K562 (cell line): ENCODE results near the gene SUFU. TPM values are rescaled to one million over a fixed set of nuclear protein-coding genes. Genes with fewer than 3 reads are reported as not detected.

Experiments used
- ATAC-seq: fragments of 200-7000 bp; cut with Tn5 transposase; 3 replicates; pipeline ENCODE4 v1.9.1; 2020; ENCODE audit warnings: moderate library complexity
- BruUV-seq: library from RNA; stranded (reverse); fragments of 400-500 nt; replicated peaks from 2 replicates; lab custom pipeline; 2021; lab: Mats Ljungman, UMichigan
- CTCF ChIA-PET: fragments of 300-600 bp; formaldehyde crosslinking; extraction: SDS; loops from one replicate; lab custom pipeline; 2021; ENCODE audit warnings: low intra/inter-chr PET ratio; lab: Yijun Ruan, JAX
- POLR2A ChIA-PET: fragments of 300-600, 350-650 bp; sonication (Branson Sonifier 250); formaldehyde crosslinking; extraction: SDS; loops from one replicate; lab custom pipeline; 2021; ENCODE audit warnings: antibody characterized with exemption, inconsistent platforms; lab: Yijun Ruan, JAX
- DNase-seq, 4 experiments: peaks; one replicate each; pipeline versions ENCODE4 v3.0.0 to v3.0.0-alpha.2; 2011 to 2018; ENCODE audit warnings: low spot score in 3 of 4, mixed read lengths in 3 of 4; ENCODE audit errors: extremely low read depth in 1 of 4
- FAIRE-seq: peaks from 2 replicates; lab custom pipeline; 2011; peaks lifted over from hg19 to GRCh38; lab: Jason Lieb, UNC
- H2AFZ ChIP-seq: 2 replicates; pipeline ENCODE4 v1.6.0; 2011; ENCODE audit warnings: low read depth, low read length, control low read depth, inconsistent platforms
- H3K27ac ChIP-seq: fragments of 200-600 bp; 3 replicates; pipeline ENCODE4 v1.8.0; 2011; ENCODE audit warnings: low read depth, mild to moderate bottlenecking, control low read depth, inconsistent platforms, low read length, moderate library complexity, mixed read lengths; ENCODE audit errors: extremely low read depth
- H3K27me3 ChIP-seq, 2 experiments: fragments of 300-600 bp in 1 of 2; 2 replicates in 1 of 2; 3 replicates in 1 of 2; pipeline versions ENCODE4 v1.6.0 to v1.8.0; 2011; ENCODE audit warnings: inconsistent platforms in 2 of 2, low read length in 2 of 2, mild to moderate bottlenecking in 1 of 2, mixed read lengths in 1 of 2, moderate library complexity in 1 of 2; ENCODE audit not compliant: control insufficient read depth in 2 of 2, insufficient read depth in 2 of 2
- H3K36me3 ChIP-seq: fragments of 300-600 bp; 3 replicates; pipeline ENCODE4 v1.8.0; 2011; ENCODE audit warnings: mild to moderate bottlenecking, low read length, inconsistent platforms; ENCODE audit not compliant: control insufficient read depth, insufficient read depth
- H3K4me1 ChIP-seq, 2 experiments: fragments of 200-600 bp in 1 of 2; replicated peaks in 1 of 2; 2 replicates in 1 of 2; 3 replicates in 1 of 2; pipeline versions ENCODE4 v1.5.1 to v1.8.0; 2011; ENCODE audit warnings: inconsistent platforms in 2 of 2, low read length in 2 of 2, mild to moderate bottlenecking in 1 of 2, mixed read lengths in 1 of 2, moderate library complexity in 1 of 2; ENCODE audit not compliant: control insufficient read depth in 2 of 2, insufficient read depth in 2 of 2
- H3K4me2 ChIP-seq: 2 replicates; pipeline ENCODE4 v1.6.1; 2011; ENCODE audit warnings: low read length, control low read depth, inconsistent platforms, mixed read lengths; ENCODE audit not compliant: insufficient read depth
- H3K4me3 ChIP-seq: fragments of 200-600 bp; sonication (generic), shearing (Covaris generic); 2 replicates; pipeline ENCODE4 v1.5.1; 2016; ENCODE audit warnings: control low read depth, inconsistent platforms
- H3K79me2 ChIP-seq: fragments of 200-600 bp; 3 replicates; pipeline ENCODE4 v1.8.0; 2011; ENCODE audit warnings: low read length, inconsistent platforms; ENCODE audit not compliant: control insufficient read depth, insufficient read depth
- H3K9ac ChIP-seq, 2 experiments: 2 replicates each; pipeline versions ENCODE4 v1.6.0 to v1.6.1; 2011; ENCODE audit warnings: low read depth in 2 of 2, low read length in 2 of 2, control low read depth in 1 of 2, inconsistent platforms in 1 of 2, mild to moderate bottlenecking in 1 of 2, mixed read lengths in 1 of 2; ENCODE audit not compliant: insufficient read depth in 1 of 2
- H3K9me1 ChIP-seq: one replicate; pipeline ENCODE4 v1.6.0; 2011; ENCODE audit warnings: inconsistent platforms, mild to moderate bottlenecking, low read length, moderate library complexity; ENCODE audit not compliant: control insufficient read depth, insufficient read depth
- H3K9me3 ChIP-seq: replicated peaks from 2 replicates; pipeline ENCODE4 v1.5.1; 2011; ENCODE audit warnings: low read depth, low read length, inconsistent platforms; ENCODE audit not compliant: control insufficient read depth, insufficient read depth
- H4K20me1 ChIP-seq: replicated peaks from 2 replicates; pipeline ENCODE4 v1.6.1; 2011; ENCODE audit warnings: low read length, inconsistent platforms, mixed read lengths; ENCODE audit not compliant: control insufficient read depth, insufficient read depth
- ARID3A ChIP-seq: IDR thresholded peaks from 2 replicates; pipeline ENCODE4 v1.6.1; 2012; ENCODE audit warnings: low read depth, low read length, improper control_type of control experiment, borderline replicate concordance
- CC2D1A ChIP-seq: fragments of 450-650 bp; IDR thresholded peaks from 2 replicates; pipeline ENCODE4 v1.6.1; 2017; ENCODE audit warnings: mild to moderate bottlenecking
- CGGBP1 ChIP-seq: fragments of 250-450 bp; sonication (Bioruptor Pico); IDR thresholded peaks from 2 replicates; pipeline ENCODE4 v1.9.0; 2021; ENCODE audit warnings: mild to moderate bottlenecking
- DACH1 ChIP-seq: fragments of 450-650 bp; IDR thresholded peaks from 2 replicates; pipeline ENCODE4 v1.6.1; 2018; ENCODE audit not compliant: partially characterized antibody
- DPF2 ChIP-seq: fragments of 450-650 bp; IDR thresholded peaks from 2 replicates; pipeline ENCODE4 v1.6.1; 2016
- HMGN3 ChIP-seq: IDR thresholded peaks from 2 replicates; pipeline ENCODE4 v1.6.1; 2011; ENCODE audit warnings: borderline replicate concordance, low read depth, mild to moderate bottlenecking, mixed read lengths, low read length; ENCODE audit not compliant: insufficient read length; ENCODE audit errors: extremely low read depth
- HNRNPLL ChIP-seq: fragments of 200-400 bp; formaldehyde crosslinking; IDR thresholded peaks from 2 replicates; pipeline ENCODE4 v1.6.1; 2017; ENCODE audit warnings: low read length, low read depth, mild to moderate bottlenecking; ENCODE audit not compliant: poor library complexity, severe bottlenecking
- ILF3 ChIP-seq: fragments of 450-650 bp; IDR thresholded peaks from 2 replicates; pipeline ENCODE4 v1.6.1; 2018; ENCODE audit warnings: antibody characterized with exemption, mild to moderate bottlenecking, moderate library complexity, borderline replicate concordance
- MEF2D ChIP-seq: conservative IDR thresholded peaks from 2 replicates; pipeline ENCODE4 v1.6.1; 2016; ENCODE audit warnings: low read depth, missing genetic modification characterization, missing compliant biosample characterization
- POLR3A ChIP-seq: IDR thresholded peaks from 2 replicates; pipeline ENCODE4 v1.6.1; 2011; ENCODE audit warnings: borderline replicate concordance, mild to moderate bottlenecking, moderate library complexity; ENCODE audit not compliant: insufficient read length, insufficient read depth; ENCODE audit errors: extremely low read depth
- RCOR1 ChIP-seq, 2 experiments: IDR thresholded peaks; 2 replicates each; pipeline ENCODE4 v1.6.1; 2012; ENCODE audit warnings: low read depth in 2 of 2, low read length in 2 of 2, borderline replicate concordance in 1 of 2, improper control_type of control experiment in 1 of 2
- RFX7 ChIP-seq: fragments of 250-450 bp; sonication (Bioruptor Pico); IDR thresholded peaks from 2 replicates; pipeline ENCODE4 v1.5.1; 2021; ENCODE audit warnings: mild to moderate bottlenecking
- SREBF2 ChIP-seq: sonication (generic); formaldehyde crosslinking; IDR thresholded peaks from 2 replicates; pipeline ENCODE4 v1.4.0; 2020; ENCODE audit warnings: mild to moderate bottlenecking, missing genetic modification reagents
- TCFL5 ChIP-seq: fragments of 250-450 bp; sonication (Bioruptor Pico); conservative IDR thresholded peaks from 2 replicates; pipeline ENCODE4 v1.6.1; 2021; ENCODE audit warnings: mild to moderate bottlenecking, moderate library complexity, matching md5 sums
- ZBTB7A ChIP-seq: IDR thresholded peaks from 2 replicates; pipeline ENCODE4 v1.6.1; 2011; ENCODE audit warnings: low read depth, mild to moderate bottlenecking, low read length, moderate library complexity, borderline replicate concordance; ENCODE audit not compliant: control insufficient read depth
- ZFX ChIP-seq: sonication (generic); formaldehyde crosslinking; IDR thresholded peaks from 2 replicates; pipeline ENCODE4 v1.8.0; 2022; ENCODE audit warnings: mild to moderate bottlenecking, missing genetic modification reagents, moderate library complexity
- ZNF583 ChIP-seq: fragments of 250-450 bp; sonication (Bioruptor Pico); IDR thresholded peaks from 2 replicates; pipeline ENCODE4 v1.4.0; 2020
- WGBS: fragments of 100-300 bp; shearing (Covaris generic); methylation state at CpG from one replicate; pipeline ENCODE4 v1.1.6; 2016; ENCODE audit warnings: low coverage, mixed read lengths; ENCODE audit not compliant: insufficient coverage; ENCODE audit errors: missing lambda C conversion rate; 5-methylcytosine and 5-hydroxymethylcytosine counted together
- in situ Hi-C: fragments of 300-500 bp; cut with MboI; formaldehyde crosslinking; loops from 4 replicates; pipeline ENCODE4 v1.15.0; 2018; ENCODE audit warnings: inconsistent platforms, mixed read lengths
- intact Hi-C: fragments of 100-400 bp; cut with micrococcal nuclease; formaldehyde crosslinking; loops from 2 replicates; pipeline ENCODE4 v1.14.2; 2022
- polyA plus RNA-seq, 8 experiments: library from polyadenylated mRNA; depleted of rRNA in 4 of 8; stranded (reverse) in 5 of 8; unstranded in 3 of 8; fragments of >200 nt; fragmentation: Nextera tagmentation in 2 of 8; fragmentation: Illumina TruSeq in 1 of 8; extraction: Ambion mirVana in 2 of 8; extraction: Trizol in 1 of 8; gene quantifications; 2 replicates each; pipeline versions ENCODE4 v1.2.1 to v1.2.3, GENCODE V29; 2011 to 2014; ENCODE audit warnings: inconsistent platforms in 1 of 8, missing spikeins in 1 of 8
- total RNA-seq, 7 experiments: library from RNA; depleted of rRNA in 6 of 7; stranded (reverse); fragments of >200 nt in 6 of 7; fragmentation: Illumina TruSeq in 2 of 7; extraction: Trizol in 2 of 7; gene quantifications; 2 replicates each; pipeline versions ENCODE4 v1.2.1 to v1.2.3, GENCODE V29; 2011 to 2021; ENCODE audit warnings: low replicate concordance in 1 of 7
- TF ChIP-seq, protein P1 (sequence below): fragments of 450-650 bp; conservative IDR thresholded peaks from 2 replicates; pipeline ENCODE4 v1.6.1; 2016; ENCODE audit warnings: missing genetic modification characterization, low read depth, mild to moderate bottlenecking, missing compliant biosample characterization, moderate library complexity

The SUFU gene
- total and polyA plus RNA-seq, 9 of the 15 experiments (the other 6 are each of a cell fraction or from before 2014, with no cell fraction given), result 0.59 to 6.3 (median 0.82) TPM

GRCh38 chr10:102553771-102554170 lies 50.0 kb downstream of the SUFU start:
- no peak overlapping the region for H3K4me3 ChIP-seq
- H3K36me3 ChIP-seq, result no peaks in the 10 kb centered on the region
- no peak overlapping the region for H3K9ac ChIP-seq
- intact Hi-C loops, result no loop called here
- H2AFZ ChIP-seq, result no peak overlapping the region
- no peaks in the 10 kb centered on the region for H3K9me3 ChIP-seq
- no peak for FAIRE-seq
- no peak for ATAC-seq
- POLR2A ChIA-PET, result no interaction called here
- no peak for DNase-seq
- no peaks in the 10 kb centered on the region for H3K79me2 ChIP-seq
- WGBS, result 92% methylated on average over 7 of the region's 7 CpGs
- no peaks in the 10 kb centered on the region for H3K4me1 ChIP-seq
- H4K20me1 ChIP-seq, result no peaks in the 10 kb centered on the region; the same call in 1 of the 2 replicates
- no peaks in the 10 kb centered on the region for H3K9me1 ChIP-seq
- in situ Hi-C loops, result no loop called here
- H3K4me2 ChIP-seq, result no peak overlapping the region
- H3K27me3 ChIP-seq, result no peaks in the 10 kb centered on the region
- no TSS peak for BruUV-seq
- no peak overlapping the region for H3K27ac ChIP-seq
- TF ChIP-seq DACH1 (no peak), TCFL5 (CRISPR knock-in tag) (no peak), CC2D1A (no peak), HMGN3 (no peak), SREBF2 (no peak), ARID3A (no peak), ZFX (no peak), ZBTB7A (no peak), CGGBP1 (CRISPR knock-in tag) (no peak), POLR3A (no peak), HNRNPLL (no peak), DPF2 (no peak), MEF2D (no peak), RCOR1 (IDR thresholded peaks at IDR 0.05; ENCODE audit: borderline replicate concordance in 1 of 2, low read depth in 2 of 2, low read length in 2 of 2) (no peak), ILF3 (no peak), ZNF583 (CRISPR knock-in tag) (no peak), RFX7 (CRISPR knock-in tag) (no peak)
- TF ChIP-seq, protein P1, sequence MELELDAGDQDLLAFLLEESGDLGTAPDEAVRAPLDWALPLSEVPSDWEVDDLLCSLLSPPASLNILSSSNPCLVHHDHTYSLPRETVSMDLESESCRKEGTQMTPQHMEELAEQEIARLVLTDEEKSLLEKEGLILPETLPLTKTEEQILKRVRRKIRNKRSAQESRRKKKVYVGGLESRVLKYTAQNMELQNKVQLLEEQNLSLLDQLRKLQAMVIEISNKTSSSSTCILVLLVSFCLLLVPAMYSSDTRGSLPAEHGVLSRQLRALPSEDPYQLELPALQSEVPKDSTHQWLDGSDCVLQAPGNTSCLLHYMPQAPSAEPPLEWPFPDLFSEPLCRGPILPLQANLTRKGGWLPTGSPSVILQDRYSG (tag), result no peak
- TF ChIP-seq, all 486 proteins: peak for 0
- CTCF ChIA-PET, result no interaction called here
